UCSD-AML1 (cell line): ENCODE measurements around the gene SYPL2.

ENCODE experiments used
- DNase-seq: peaks from one replicate; lab custom pipeline; 2025; ENCODE audit not compliant: unreplicated experiment; lab: John Stamatoyannopoulos, UW

The SYPL2 gene

DNA sequence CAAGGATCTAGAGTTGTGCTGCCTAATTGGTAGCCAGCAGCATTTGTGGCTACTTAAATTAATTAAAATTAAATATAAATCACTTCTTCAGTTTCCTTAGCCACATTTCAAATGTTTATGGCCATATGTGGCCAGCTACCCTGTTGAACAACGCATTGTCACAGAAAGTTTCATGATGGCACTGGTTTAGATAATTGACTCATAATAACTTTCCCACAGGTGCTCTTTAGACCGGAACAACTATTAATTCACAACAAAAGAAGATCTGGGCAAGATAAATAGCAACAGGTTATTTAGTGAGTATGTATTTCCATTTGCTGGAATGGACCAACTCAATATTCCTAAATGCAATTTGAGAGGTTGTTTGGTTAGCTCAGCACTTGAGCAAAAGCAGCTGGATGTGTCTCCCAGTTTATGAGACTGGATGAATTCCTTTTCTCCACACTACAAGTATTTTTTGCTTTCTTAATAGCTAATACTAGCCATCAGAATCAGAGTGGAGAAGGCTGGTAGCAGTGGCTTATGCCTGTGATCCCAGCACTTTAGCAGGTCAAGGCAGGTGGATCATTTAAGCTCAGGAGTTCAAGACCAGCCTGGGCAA is 46.9 kb downstream of the SYPL2 start:
- DNase-seq = no peak

GRCh38 chr1:109514846-109515245 is 48.5 kb downstream of the SYPL2 start:
- no peak for DNase-seq

DNA sequence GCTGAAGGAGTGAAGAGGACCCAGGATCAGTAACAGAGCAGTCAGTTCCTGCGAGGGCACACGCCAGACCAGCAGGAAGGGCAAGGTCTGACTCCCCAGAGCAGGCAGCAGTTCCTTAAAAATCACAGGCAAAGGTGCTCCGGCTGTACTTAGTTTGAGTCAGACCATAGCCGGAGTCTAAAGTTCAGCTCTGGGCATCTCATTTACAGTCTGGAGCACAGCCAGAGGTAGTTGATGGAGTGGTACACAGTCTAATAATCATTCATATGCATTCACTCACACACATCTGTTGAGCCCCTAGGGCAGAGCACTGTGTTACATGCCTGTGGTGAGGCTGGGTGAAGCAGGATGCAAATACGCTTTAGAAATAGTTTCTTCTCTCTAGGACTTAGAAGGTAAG is 50.5 kb downstream of the SYPL2 start:
- DNase-seq = no peak

DNA sequence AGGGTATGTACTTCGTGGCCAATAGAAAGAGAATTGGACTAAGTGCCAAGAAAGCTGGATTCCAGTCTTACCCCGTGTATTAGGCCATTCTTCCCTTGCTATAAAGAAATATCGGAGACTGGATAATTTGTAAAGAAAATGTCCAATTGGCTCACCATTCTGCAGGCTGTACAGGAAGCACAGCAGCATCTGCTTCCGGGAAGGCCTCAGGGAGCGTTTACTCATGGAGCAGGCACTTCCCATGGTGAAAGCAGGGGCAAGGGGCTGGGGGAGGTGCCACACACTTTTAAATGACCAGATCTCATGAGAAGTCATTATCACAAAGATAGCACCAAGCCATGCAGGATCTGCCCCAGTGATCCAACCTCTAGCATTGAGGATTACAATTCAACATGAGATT is 51.0 kb downstream of the SYPL2 start:
- no peak for DNase-seq

- DNase-seq = no peak
These were observed 54.9 kb downstream of the SYPL2 start for GRCh38 chr1:109521002-109521951.

DNA sequence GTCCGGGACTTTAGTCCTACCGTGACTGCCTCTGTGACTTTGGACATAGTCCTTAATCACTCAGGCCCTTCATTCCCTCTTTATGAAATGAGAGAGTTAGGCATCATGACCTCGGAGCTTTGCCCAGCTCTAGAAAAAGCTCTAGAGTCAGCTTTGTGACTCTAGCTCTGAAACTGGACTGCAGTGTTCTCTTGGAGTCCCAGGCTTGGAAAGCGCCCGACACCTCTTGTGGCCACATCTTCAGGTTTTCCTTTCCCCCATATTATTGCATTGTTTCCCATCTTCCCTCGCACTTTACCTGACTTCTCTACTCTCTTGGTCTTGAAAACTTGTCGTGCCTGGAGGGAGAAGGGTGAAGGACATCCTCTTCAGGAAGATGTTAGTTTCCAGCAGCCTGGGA is 55.7 kb downstream of the SYPL2 start:
- DNase-seq = no peak

DNA sequence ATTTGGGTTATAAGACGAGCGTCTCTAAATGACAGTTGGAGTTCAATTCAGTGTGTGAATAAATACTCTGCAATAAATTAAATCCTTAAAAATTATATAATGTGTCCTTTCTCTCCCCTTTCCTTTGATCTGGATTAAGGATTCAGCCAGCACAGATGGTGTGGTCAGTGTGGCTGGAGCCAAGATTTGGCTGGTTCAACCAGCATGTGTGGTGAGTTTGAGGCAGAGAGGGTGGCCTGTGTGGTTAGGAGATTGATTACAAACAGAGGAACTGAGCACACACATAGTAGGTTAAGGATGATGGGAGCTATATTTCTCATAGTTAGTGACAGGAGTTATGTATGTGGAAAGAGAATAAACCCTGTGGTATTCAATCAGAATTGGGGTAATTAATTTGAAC is 57.4 kb downstream of the SYPL2 start:
- DNase-seq = no peak

GRCh38 chr1:109527098-109527811 is 60.9 kb downstream of the SYPL2 start:
- DNase-seq = no peak

DNA sequence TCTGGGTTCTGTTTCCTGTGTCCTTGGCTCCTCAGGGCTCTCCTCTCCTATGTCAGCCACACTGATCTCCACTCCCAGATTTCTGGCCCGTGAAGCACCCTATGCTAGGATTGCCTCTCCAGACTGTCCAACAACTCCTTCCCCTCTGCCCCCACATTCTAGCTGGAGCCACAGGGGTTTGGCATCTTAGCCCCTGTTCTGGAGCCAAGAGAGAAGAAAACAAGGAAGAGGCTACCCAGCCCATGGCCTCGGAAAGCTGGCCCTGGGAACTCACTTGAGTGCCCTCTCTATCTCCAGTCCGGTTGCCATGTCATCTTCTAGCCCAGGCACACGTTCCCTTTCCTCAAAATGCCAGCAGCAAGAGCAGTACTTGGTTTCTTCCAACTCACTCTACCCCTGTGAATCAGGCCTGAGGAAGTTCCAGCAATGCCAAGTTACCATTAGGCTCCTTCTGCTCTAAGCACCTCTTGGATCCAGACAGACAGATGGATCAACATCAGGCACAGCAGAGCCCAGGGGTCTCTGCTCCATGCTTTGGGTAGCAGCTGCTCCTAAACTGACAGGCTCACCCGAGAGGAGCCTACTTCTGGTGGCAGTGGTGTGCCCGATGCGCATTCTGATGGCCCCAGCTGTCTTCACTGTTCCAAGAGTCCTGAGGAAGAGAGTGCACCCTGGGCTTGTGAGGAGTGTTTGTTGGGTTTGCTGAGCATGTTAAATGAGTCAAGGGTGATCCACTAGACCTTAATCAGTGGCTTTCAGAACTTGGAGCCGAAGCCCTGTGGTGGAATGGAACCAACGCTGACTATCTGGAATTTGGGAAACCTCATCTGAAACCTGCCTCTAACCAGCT is 61.7 kb downstream of the SYPL2 start:
- DNase-seq = no peak

DNA sequence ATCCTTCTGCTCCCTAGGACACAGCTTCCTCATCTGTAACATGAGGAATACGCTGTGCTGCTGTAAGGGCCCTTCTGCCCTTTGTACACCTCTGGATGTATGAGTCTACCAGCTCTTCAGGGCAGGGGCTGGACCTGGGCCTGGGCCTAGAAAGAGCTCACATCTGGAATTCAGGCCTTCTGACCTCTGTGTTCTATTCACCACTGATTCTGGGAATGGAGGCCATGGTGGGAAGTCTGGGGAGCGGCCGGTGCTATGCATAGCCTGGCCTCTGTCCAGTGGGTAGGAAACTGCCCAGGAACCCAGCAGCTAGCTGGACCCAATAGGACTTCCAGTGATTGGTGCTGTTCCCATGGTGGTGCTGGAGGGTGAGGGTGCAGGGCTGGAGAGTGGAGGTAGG is 62.4 kb downstream of the SYPL2 start:
- DNase-seq = no peak

DNA sequence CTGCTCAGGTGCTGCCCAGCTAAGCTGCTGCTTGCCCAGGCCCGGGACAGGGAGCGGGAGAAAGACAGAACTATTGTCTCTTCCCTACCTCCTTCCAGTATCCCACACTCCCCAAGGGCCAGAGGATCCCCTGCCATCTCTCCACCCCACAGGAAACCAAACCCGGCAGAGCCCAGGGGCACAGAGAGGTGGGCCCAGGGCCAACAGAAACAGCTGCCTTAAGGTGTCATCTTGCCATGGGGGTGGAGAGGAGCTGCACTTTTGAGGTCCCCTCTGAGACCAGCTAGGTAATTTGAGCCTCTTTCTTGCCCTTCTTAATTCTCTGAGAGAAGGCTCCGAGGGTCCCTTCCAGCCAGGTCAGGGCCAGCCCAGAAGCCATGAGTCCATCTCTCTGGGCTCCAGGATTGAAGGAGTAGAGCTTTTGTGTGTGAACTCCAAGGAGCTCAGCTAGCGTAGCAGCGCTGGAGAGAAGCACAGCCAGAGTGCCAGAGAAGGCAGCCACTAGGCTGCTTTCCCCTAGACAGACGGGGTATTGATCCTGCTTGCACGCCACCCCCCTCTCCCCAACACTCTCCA is 63.6 kb downstream of the SYPL2 start:
- DNase-seq = no peak

GRCh38 chr1:109530457-109531087 is 64.2 kb downstream of the SYPL2 start:
- no peak for DNase-seq

DNA sequence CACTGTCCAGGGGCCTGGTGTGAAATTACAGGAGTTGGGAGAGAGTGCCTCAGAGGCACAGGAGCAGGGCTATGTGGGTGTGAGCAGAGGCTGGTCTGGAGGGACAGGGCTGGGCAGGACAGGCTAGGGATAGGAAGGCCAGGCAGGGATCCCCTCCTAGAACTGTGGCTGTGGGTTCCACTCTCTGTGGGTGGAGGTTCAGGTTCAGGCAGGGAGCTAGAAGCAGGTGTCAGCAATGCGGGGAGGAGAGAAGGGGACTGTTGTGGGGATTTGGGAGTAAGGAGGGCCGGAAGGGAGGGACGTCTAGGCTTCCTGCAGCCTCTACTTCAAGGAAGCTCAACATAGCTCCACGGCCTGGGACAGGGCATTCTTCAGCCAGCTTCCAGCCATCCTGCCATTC is 65.0 kb downstream of the SYPL2 start:
- DNase-seq = no peak
